Measurements from ENCODE around the gene GGT6.
"Not testable (repeated sequence)": the region's sequence is repeated elsewhere in the genome, so short reads cannot be mapped to it uniquely, and the experiment has no call there.

The GGT6 gene

GRCh38 chr17:4590981-4591453 is 30.6 kb upstream of the GGT6 start:
- no peak for DNase-seq

GRCh38 chr17:4590042-4590441 is 29.7 kb upstream of the GGT6 start:
- not testable (repeated sequence) for DNase-seq

GRCh38 chr17:4588898-4589625 is 28.7 kb upstream of the GGT6 start:
- DNase-seq, result no peak

- no peak for DNase-seq
Observed at GRCh38 chr17:4588391-4588790, 28.0 kb upstream of the GGT6 start.

- DNase-seq, result no peak
Observed at GRCh38 chr17:4587803-4588202, 27.4 kb upstream of the GGT6 start.

- no peak for DNase-seq
Observed at GRCh38 chr17:4587195-4587594, 26.8 kb upstream of the GGT6 start.

- DNase-seq, result no peak
Observed at GRCh38 chr17:4586043-4586442, 25.7 kb upstream of the GGT6 start.

- DNase-seq, result no peak
Observed at GRCh38 chr17:4585638-4585994, 25.2 kb upstream of the GGT6 start.

- DNase-seq, result no peak
Observed at GRCh38 chr17:4584917-4585637, 24.7 kb upstream of the GGT6 start.

GRCh38 chr17:4584101-4584916 is 23.9 kb upstream of the GGT6 start, which contains the start of gene SMTNL2:
Gene SMTNL2, plus strand, starts transcription at chr17:4584529. Its CDS starts 77 bp downstream, at chr17:4584606.
- no peak for DNase-seq

GRCh38 chr17:4583782-4584100 is 23.4 kb upstream of the GGT6 start:
- peak; percentile 22 for DNase-seq

GRCh38 chr17:4583206-4583605 is 22.8 kb upstream of the GGT6 start:
- no peak for DNase-seq

GRCh38 chr17:4582691-4583090 is 22.3 kb upstream of the GGT6 start:
- DNase-seq, result no peak

- no peak for DNase-seq
Observed at GRCh38 chr17:4582101-4582501, 21.7 kb upstream of the GGT6 start.

- DNase-seq, result no peak
Observed at GRCh38 chr17:4580291-4580690, 19.9 kb upstream of the GGT6 start.

- no peak for DNase-seq
Observed at GRCh38 chr17:4579678-4580077, 19.3 kb upstream of the GGT6 start.

GRCh38 chr17:4578349-4578748 is 18.0 kb upstream of the GGT6 start:
- not testable (repeated sequence) for DNase-seq

- no peak for DNase-seq
Observed at GRCh38 chr17:4577386-4577993, 17.1 kb upstream of the GGT6 start.

GRCh38 chr17:4576729-4577322 is 16.4 kb upstream of the GGT6 start:
- DNase-seq, result no peak

GRCh38 chr17:4576161-4576558 is 15.8 kb upstream of the GGT6 start:
- DNase-seq, result no peak

- no peak for DNase-seq
Observed at GRCh38 chr17:4574448-4575045, 14.2 kb upstream of the GGT6 start.

- no peak for DNase-seq
Observed at GRCh38 chr17:4573669-4574068, 13.3 kb upstream of the GGT6 start.
